ENCODE measurements around the gene EXOC6B.

The EXOC6B gene

DNA sequence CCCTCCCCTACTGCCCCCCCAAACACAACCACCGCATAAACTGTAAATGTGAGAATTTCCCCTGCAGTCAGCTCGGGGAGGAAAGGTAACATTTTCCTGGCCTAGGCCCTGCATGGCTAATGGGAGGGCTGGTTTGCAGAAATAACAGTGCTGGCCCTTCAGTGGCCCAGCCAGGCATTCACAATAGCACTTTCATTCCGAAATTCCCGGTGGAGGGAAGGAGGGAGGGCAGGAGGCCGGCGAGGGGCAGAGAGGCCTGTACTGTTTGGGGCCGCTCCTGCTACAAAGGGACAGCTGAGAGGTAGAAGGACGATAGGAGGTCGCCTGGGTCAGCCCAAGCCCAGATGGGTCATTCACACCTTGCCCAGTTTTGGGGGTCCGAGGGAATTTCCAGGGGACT lies 689.5 kb downstream of the EXOC6B start:
- TF ChIP-seq POLR2AphosphoS5 (IDR thresholded peaks at IDR 0.05; ENCODE audit: low read depth, low read length): no peak
- TF ChIP-seq POU2F2 (IDR thresholded peaks at IDR 0.05; ENCODE audit: low read depth, low read length): no peak
- TF ChIP-seq TAF1 (IDR thresholded peaks at IDR 0.05; ENCODE audit: low read depth, low read length): no peak
- no peak for TF ChIP-seq POLR2A (IDR thresholded peaks at IDR 0.05; ENCODE audit: low read depth, low read length)
- TF ChIP-seq PAX5 (IDR thresholded peaks at IDR 0.05; ENCODE audit: insufficient read depth, low read length, severe bottlenecking): no peak
- FAIRE-seq (no peak), DNase-seq (ENCODE audit: insufficient read length, low spot score) (no peak)

DNA sequence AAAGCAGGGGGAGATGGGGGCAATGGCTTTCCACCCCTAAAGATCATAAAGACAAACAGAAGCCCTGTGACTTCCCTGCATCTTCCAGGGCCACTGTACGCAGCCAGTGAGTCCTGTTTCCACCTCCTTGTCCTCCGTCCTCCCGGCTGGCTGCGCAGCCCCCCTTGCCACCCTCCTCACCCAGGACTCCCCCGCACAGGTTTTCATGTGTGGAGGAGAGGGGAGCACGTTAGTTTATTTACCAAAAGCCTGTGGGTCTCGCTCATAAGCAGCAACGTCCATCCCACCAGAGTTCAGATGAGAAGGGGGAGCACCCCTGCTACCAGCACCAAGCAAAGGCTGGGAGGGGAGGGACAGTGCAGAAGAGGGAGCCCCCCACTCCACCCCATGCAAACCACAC lies 689.9 kb downstream of the EXOC6B start:
- FAIRE-seq: no peak
- DNase-seq (ENCODE audit: insufficient read length, low spot score): no peak
- TF ChIP-seq TAF1 (IDR thresholded peaks at IDR 0.05; ENCODE audit: low read depth, low read length): no peak
- no peak for TF ChIP-seq SPI1 (IDR thresholded peaks at IDR 0.05; ENCODE audit: low read depth, low read length)
- TF ChIP-seq POLR2A (IDR thresholded peaks at IDR 0.05; ENCODE audit: low read depth, low read length): no peak
- TF ChIP-seq POLR2AphosphoS5 (IDR thresholded peaks at IDR 0.05; ENCODE audit: low read depth, low read length): no peak
- no peak for TF ChIP-seq POU2F2 (IDR thresholded peaks at IDR 0.05; ENCODE audit: low read depth, low read length)
- TF ChIP-seq PAX5 (IDR thresholded peaks at IDR 0.05; ENCODE audit: insufficient read depth, low read length, severe bottlenecking): no peak

DNA sequence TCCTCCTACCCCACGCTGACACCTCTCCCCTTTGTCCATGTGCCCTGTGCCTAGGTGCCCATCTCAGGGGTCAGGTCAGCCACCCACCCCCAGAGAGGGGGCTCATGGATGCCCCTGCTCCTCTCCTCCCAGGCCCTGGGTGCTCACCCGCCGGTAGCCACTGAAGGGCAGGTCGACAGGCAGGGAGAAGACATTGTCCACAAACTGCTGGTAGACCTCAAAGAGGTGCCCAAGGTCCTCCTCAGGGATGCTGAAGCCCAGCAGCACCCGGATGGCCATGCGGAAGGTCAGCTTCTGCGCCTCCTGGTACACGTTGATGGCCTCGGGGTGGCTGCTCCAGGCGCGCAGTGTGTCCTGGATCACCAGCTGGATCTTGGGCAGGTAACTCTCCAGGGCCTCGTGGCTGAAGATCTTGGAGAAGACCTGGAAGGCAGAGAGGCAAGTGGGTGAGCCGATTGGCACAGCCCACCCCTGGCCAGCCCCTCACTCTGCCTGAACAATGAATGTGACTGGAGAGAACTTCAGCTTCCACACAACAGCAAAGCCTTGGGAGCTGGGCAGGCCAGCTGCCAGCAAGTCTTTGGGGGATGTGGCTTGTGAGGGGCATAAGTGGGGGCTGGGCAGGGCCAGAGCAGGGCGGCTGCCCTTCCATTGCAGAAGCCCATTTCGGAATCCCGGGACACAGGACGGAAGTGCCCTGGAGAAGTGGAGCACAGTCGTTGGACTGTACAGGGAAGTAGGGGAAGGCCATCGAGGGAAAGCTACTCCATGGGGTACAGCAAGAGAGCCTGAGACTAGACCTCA lies 690.6 kb downstream of the EXOC6B start:
- no peak for TF ChIP-seq TAF1 (IDR thresholded peaks at IDR 0.05; ENCODE audit: low read depth, low read length)
- no peak for TF ChIP-seq SPI1 (IDR thresholded peaks at IDR 0.05; ENCODE audit: low read depth, low read length)
- TF ChIP-seq PAX5 (IDR thresholded peaks at IDR 0.05; ENCODE audit: insufficient read depth, low read length, severe bottlenecking): no peak
- TF ChIP-seq POLR2AphosphoS5 (IDR thresholded peaks at IDR 0.05; ENCODE audit: low read depth, low read length): no peak
- DNase-seq (ENCODE audit: insufficient read length, low spot score) (no peak), FAIRE-seq (no peak)

DNA sequence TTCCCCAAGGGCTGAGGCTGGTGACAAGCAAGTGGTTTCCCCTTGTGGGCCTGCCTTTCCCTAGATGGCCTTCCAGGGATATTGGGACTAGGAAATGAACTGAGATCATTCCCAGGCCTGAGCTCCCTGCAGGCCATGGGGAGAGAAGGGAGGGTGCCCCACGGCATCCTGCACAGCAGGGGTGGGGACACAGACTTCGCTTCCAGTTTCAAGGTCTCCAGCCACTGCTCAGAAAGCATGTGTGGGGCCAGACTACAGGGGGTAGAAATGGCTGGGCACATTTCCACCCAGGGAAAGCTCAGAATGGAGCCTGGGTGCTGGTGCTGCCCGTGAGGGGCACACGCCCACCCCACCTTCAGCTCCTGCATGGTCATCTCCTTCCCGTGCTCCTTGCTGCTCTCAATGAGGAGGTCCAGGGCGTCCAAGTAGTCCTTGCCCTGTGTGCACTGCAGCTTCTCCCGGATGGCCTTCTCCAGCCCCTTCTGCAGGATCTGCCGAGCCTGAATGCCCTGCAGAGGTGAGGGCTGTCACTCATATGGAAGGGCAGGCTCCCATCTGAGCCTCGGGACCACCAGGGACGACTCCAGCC lies 691.3 kb downstream of the EXOC6B start:
- no peak for FAIRE-seq
- TF ChIP-seq SPI1 (IDR thresholded peaks at IDR 0.05; ENCODE audit: low read depth, low read length) (no peak), POLR2A (IDR thresholded peaks at IDR 0.05; ENCODE audit: low read depth, low read length) (no peak), PAX5 (IDR thresholded peaks at IDR 0.05; ENCODE audit: insufficient read depth, low read length, severe bottlenecking) (no peak), POLR2AphosphoS5 (IDR thresholded peaks at IDR 0.05; ENCODE audit: low read depth, low read length) (no peak), POU2F2 (IDR thresholded peaks at IDR 0.05; ENCODE audit: low read depth, low read length) (no peak), TAF1 (IDR thresholded peaks at IDR 0.05; ENCODE audit: low read depth, low read length) (no peak)

DNA sequence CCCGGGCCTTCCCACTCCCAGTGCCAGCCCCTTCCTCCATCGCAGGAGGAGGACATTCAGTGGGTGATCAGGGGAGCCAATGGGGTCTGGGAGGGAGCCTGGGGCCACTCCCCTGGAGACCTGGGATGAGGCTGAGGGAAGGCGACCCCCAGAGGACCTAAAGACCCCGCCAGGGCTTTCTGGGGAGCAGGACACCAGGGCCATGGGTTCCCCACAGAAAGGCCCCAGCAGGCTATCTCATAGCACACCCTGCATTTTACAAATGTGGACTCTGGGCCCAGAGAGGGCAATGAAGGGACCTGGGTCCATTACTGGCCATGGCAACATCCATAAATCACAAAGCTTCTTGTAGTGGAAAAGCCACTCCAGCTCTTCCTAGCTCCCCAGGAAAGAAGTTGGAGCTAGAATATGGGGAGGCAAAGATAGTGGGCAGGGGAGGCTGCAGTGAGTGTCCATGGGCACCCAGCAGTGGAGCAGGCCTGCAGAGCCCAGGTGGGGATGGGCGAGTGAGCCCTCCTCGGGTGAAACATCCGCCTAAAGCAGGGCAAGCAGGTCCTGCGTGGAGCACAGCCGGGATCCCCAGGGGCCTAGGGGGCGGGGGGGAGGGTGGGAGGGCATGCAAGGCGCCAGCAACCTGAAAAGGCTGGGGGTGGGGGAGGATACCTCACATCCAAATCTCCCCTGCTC lies 692.0 kb downstream of the EXOC6B start:
- DNase-seq (ENCODE audit: insufficient read length, low spot score): no peak
- TF ChIP-seq SPI1 (IDR thresholded peaks at IDR 0.05; ENCODE audit: low read depth, low read length) (no peak), PAX5 (IDR thresholded peaks at IDR 0.05; ENCODE audit: insufficient read depth, low read length, severe bottlenecking) (no peak), POLR2AphosphoS5 (IDR thresholded peaks at IDR 0.05; ENCODE audit: low read depth, low read length) (no peak), TAF1 (IDR thresholded peaks at IDR 0.05; ENCODE audit: low read depth, low read length) (no peak), POLR2A (IDR thresholded peaks at IDR 0.05; ENCODE audit: low read depth, low read length) (no peak), POU2F2 (IDR thresholded peaks at IDR 0.05; ENCODE audit: low read depth, low read length) (no peak)
- FAIRE-seq: no peak

More for the DNA sequence above, 691.3 kb downstream of the EXOC6B start:
- no peak for DNase-seq (ENCODE audit: insufficient read length, low spot score)

DNA sequence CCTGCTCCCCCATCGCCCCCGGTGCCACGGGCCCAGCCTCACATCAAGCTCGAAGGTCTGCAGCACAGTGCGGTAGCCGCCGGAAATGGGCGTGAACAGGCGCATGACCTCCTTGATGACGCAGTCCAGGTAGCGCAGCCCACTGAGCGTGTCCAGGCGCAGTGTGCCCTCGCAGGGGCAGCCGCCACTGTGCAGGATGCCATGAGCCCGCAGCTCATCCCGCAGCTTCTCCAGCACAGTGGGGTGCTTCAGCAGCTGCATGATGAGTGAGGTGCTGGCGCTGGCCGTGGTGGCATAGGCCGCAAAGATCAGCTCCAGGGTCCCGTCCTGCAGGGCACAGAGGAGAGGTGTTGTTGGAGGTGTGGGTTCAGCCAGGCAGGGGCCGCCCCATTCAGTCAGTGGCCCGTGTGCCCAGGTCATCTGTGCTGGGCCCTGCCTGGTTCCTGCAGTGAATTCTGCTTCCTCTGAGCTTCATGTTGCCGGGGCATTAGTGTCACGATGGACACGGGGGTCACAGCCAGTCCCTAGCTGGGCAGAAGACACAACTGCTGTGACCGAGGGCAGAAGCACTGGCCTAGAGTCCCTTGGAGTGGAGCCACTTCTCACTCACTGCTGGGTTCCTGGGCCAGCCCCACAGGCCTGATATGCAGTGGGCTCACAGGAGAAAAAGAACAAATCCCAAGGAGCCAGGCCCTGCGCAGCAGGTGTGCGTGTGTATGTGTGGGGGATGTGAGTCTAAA lies 692.7 kb downstream of the EXOC6B start:
- no peak for DNase-seq (ENCODE audit: insufficient read length, low spot score)
- TF ChIP-seq POLR2AphosphoS5 (IDR thresholded peaks at IDR 0.05; ENCODE audit: low read depth, low read length): no peak
- TF ChIP-seq POU2F2 (IDR thresholded peaks at IDR 0.05; ENCODE audit: low read depth, low read length): no peak
- TF ChIP-seq PAX5 (IDR thresholded peaks at IDR 0.05; ENCODE audit: insufficient read depth, low read length, severe bottlenecking): no peak
- no peak for TF ChIP-seq SPI1 (IDR thresholded peaks at IDR 0.05; ENCODE audit: low read depth, low read length)
- TF ChIP-seq TAF1 (IDR thresholded peaks at IDR 0.05; ENCODE audit: low read depth, low read length): no peak
- TF ChIP-seq POLR2A (IDR thresholded peaks at IDR 0.05; ENCODE audit: low read depth, low read length): no peak
- FAIRE-seq: no peak

DNA sequence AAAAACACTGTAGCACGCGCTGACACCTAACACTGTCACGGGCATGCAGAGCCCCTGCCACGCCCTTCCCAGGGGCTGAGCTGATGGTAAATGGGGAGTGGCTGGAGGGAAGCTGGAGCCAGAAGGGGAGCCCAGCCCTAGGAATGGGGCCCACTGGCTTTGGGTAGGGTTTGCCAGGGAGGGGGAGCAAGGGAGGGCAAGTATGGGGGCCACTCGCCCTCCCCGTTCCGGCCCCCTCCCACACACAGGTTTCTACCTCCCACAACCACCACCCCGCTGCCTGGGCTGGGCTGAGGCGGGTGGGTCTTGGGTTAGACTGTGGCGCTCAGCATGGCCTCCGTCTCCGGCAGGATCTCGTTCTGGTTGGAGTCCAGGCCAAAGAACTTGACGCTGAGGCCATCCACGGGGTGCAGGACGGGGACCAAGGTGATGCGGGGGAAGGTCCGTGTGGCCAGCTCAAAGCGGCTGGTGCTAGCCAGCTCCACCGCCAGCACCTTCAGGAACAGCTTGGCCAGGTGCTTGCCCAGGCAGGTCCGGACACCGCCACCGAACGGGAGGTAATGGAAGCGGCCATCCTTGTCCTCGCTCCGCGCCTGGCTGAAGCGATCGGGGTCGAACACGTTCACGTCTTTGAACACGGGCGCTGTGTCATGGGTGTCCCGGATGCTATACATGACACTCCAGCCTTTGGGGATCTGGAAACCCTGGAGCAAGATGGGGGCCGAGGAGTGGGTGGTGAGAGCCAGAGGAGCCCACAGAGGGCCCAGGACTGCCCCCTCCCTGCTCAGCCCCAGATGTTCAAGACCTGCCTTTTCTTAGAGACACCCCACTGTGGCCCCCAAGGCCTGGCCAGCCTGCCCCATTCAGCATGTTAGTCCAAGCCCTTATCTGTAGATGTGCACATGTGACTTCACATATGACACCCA lies 693.7 kb downstream of the EXOC6B start:
- DNase-seq (ENCODE audit: insufficient read length, low spot score) (no peak), FAIRE-seq (no peak)
- TF ChIP-seq TAF1 (IDR thresholded peaks at IDR 0.05; ENCODE audit: low read depth, low read length) (no peak), SPI1 (IDR thresholded peaks at IDR 0.05; ENCODE audit: low read depth, low read length) (no peak), POU2F2 (IDR thresholded peaks at IDR 0.05; ENCODE audit: low read depth, low read length) (no peak), POLR2AphosphoS5 (IDR thresholded peaks at IDR 0.05; ENCODE audit: low read depth, low read length) (no peak), PAX5 (IDR thresholded peaks at IDR 0.05; ENCODE audit: insufficient read depth, low read length, severe bottlenecking) (no peak)

DNA sequence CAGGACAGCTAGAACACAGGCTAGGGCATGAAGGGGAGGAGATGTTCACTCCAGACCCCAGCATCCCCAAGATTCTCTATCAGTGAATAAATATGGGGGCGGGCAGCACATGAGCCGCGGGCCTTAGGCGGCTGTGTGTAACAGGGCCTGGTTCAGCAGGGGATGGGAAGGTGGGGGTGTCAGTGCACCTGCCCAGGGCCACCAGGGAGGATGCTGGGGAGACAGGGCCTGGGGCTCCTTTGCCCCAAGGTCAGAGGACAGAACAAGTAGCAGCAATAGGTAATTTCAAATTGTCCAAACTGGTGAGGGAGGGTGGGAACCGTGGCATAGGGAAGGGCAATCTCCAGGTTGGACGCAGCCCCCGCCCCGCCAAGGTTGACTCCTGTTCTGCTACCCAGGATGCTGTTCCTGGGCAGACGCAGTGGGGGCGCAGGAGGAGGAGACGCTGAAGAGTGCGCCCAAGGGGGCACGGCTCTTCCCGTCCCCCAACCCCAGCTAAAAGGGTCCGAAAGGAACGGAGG lies 694.4 kb downstream of the EXOC6B start:
- DNase-seq (ENCODE audit: insufficient read length, low spot score): no peak
- no peak for TF ChIP-seq POLR2A (IDR thresholded peaks at IDR 0.05; ENCODE audit: low read depth, low read length)
- no peak for TF ChIP-seq PAX5 (IDR thresholded peaks at IDR 0.05; ENCODE audit: insufficient read depth, low read length, severe bottlenecking)
- TF ChIP-seq POLR2AphosphoS5 (IDR thresholded peaks at IDR 0.05; ENCODE audit: low read depth, low read length): no peak
- no peak for TF ChIP-seq POU2F2 (IDR thresholded peaks at IDR 0.05; ENCODE audit: low read depth, low read length)
- no peak for TF ChIP-seq SPI1 (IDR thresholded peaks at IDR 0.05; ENCODE audit: low read depth, low read length)
- no peak for TF ChIP-seq TAF1 (IDR thresholded peaks at IDR 0.05; ENCODE audit: low read depth, low read length)
- no peak for FAIRE-seq

Data from GM12891 (cell line).